ENCODE measurements around the gene TFR2. TPM values are rescaled to one million over a fixed set of nuclear protein-coding genes. Genes with fewer than 3 reads are reported as not detected.

Gene TFR2
- total and polyA plus RNA-seq, 8 donors = 1.2 to 11.6 (median 3.2) TPM; not detected in 1

GRCh38 chr7:100623951-100624824 is 17.2 kb downstream of the TFR2 start:
- no peak for DNase-seq
- no peak overlapping the region for H3K4me3 ChIP-seq
- H3K27me3 ChIP-seq = peaks cover 0 to 14% (median 0%) of the 10 kb centered on the region in 3 donors
- TF ChIP-seq POLR2A (IDR thresholded peaks at IDR 0.05) (no peak), EP300 (IDR thresholded peaks at IDR 0.05) (no peak), POLR2AphosphoS5 (IDR thresholded peaks at IDR 0.05) (no peak)
- TF ChIP-seq, protein P1, sequence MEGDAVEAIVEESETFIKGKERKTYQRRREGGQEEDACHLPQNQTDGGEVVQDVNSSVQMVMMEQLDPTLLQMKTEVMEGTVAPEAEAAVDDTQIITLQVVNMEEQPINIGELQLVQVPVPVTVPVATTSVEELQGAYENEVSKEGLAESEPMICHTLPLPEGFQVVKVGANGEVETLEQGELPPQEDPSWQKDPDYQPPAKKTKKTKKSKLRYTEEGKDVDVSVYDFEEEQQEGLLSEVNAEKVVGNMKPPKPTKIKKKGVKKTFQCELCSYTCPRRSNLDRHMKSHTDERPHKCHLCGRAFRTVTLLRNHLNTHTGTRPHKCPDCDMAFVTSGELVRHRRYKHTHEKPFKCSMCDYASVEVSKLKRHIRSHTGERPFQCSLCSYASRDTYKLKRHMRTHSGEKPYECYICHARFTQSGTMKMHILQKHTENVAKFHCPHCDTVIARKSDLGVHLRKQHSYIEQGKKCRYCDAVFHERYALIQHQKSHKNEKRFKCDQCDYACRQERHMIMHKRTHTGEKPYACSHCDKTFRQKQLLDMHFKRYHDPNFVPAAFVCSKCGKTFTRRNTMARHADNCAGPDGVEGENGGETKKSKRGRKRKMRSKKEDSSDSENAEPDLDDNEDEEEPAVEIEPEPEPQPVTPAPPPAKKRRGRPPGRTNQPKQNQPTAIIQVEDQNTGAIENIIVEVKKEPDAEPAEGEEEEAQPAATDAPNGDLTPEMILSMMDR (IDR thresholded peaks at IDR 0.05) = no peak
- H3K36me3 ChIP-seq = peaks cover 0 to 6% (median 2%) of the 10 kb centered on the region in 4 donors
- intact Hi-C loops (cut with DNase I; ENCODE audit: low total_unique reads) = no loop called here
- H3K4me1 ChIP-seq = peaks cover 7 to 14% (median 13%) of the 10 kb centered on the region in 4 donors
- 74 to 89% (median 82%) methylated on average over 15 of the region's 15 CpGs for WGBS, 5 donors
- H3K27ac ChIP-seq = no peak overlapping the region
- no peaks in the 10 kb centered on the region for H3K9me3 ChIP-seq

DNA sequence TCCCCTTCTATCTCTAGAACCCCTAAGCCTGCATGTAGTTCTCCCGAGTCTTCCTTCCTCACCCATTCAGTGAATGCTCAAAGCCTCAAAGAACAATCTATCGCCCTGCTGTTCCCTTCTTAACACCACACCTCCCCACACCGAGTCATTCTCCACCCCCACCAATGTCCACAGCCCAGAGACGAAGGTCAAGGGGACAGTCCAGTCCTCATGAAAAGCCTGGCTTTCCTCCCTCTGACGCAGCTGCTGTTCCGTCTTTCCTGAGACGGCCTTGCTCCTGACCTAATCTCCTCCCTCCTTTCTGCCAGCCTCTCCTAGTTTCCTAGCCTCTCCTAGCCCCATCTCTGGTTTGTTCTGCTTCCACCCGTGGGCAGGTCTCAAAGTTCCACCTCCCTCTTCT is 19.8 kb downstream of the TFR2 start:
- no peak for DNase-seq
- intact Hi-C loops (cut with DNase I; ENCODE audit: low total_unique reads) = no loop called here
- Histone ChIP-seq H3K9me3 (no peaks in the 10 kb centered on the region), H3K36me3 (peaks cover 0 to 6% (median 2%) of the 10 kb centered on the region in 4 donors), H3K4me1 (peaks cover 1 to 7% (median 5%) of the 10 kb centered on the region in 4 donors), H3K4me3 (no peak overlapping the region), H3K27ac (no peak overlapping the region), H3K27me3 (no peaks in the 10 kb centered on the region)
- TF ChIP-seq, protein P1 (IDR thresholded peaks at IDR 0.05) = no peak
- TF ChIP-seq EP300 (IDR thresholded peaks at IDR 0.05) = no peak
- TF ChIP-seq POLR2A (IDR thresholded peaks at IDR 0.05) = no peak
- TF ChIP-seq POLR2AphosphoS5 (IDR thresholded peaks at IDR 0.05) = no peak
- WGBS, 5 donors = 77 to 80% (median 78%) methylated on average over 8 of the region's 8 CpGs

GRCh38 chr7:100620804-100621203 is 20.5 kb downstream of the TFR2 start:
- Histone ChIP-seq H3K4me3 (no peak overlapping the region), H3K4me1 (no peaks in the 10 kb centered on the region), H3K36me3 (peaks cover 0 to 10% (median 3%) of the 10 kb centered on the region in 4 donors), H3K27me3 (no peaks in the 10 kb centered on the region), H3K27ac (no peak overlapping the region), H3K9me3 (no peaks in the 10 kb centered on the region)
- WGBS, 5 donors = 91 to 97% (median 93%) methylated on average over 21 to 23 of the region's 23 CpGs
- intact Hi-C loops (cut with DNase I; ENCODE audit: low total_unique reads) = no loop called here
- no peak for DNase-seq
- TF ChIP-seq EP300 (IDR thresholded peaks at IDR 0.05) = no peak
- no peak for TF ChIP-seq POLR2AphosphoS5 (IDR thresholded peaks at IDR 0.05)
- TF ChIP-seq, protein P1 (IDR thresholded peaks at IDR 0.05) = no peak
- TF ChIP-seq POLR2A (IDR thresholded peaks at IDR 0.05) = no peak

DNA sequence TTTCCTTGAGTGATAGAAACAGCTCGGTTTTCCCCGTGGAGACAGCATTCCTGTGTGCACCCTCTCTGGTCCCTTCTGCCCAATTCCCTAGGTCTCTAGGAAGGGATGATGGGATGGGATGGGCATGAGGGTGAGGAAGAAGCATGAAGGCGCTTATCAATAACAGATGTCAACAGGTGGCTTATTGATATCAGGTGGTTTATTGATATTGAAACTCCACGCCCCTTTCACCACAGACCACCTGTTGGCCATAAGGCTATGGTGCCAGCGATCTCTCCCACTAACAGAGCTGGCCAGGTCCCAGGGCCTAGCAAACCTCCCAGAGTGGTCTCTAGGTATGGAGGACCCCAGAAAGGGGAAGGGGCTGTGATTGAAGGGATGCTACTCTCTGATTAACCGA is 21.1 kb downstream of the TFR2 start:
- Histone ChIP-seq H3K9me3 (no peaks in the 10 kb centered on the region), H3K4me3 (no peak overlapping the region), H3K4me1 (no peaks in the 10 kb centered on the region), H3K27ac (no peak overlapping the region), H3K36me3 (peaks cover 0 to 15% (median 9%) of the 10 kb centered on the region in 4 donors), H3K27me3 (no peaks in the 10 kb centered on the region)
- no peak for DNase-seq
- TF ChIP-seq POLR2A (IDR thresholded peaks at IDR 0.05) = no peak
- TF ChIP-seq, protein P1 (IDR thresholded peaks at IDR 0.05) = no peak
- TF ChIP-seq POLR2AphosphoS5 (IDR thresholded peaks at IDR 0.05) = no peak
- TF ChIP-seq EP300 (IDR thresholded peaks at IDR 0.05) = no peak
- intact Hi-C loops (cut with DNase I; ENCODE audit: low total_unique reads) = no loop called here
- WGBS, 5 donors = 86 to 97% (median 93%) methylated on average over 5 to 6 of the region's 6 CpGs
